Sigmoid colon (tissue), 4 donors: ENCODE data around the gene OR10K1.

Experiments used
- EP300 ChIP-seq, 4 donors: sonication (generic); formaldehyde crosslinking; IDR thresholded peaks; one replicate each; pipeline ENCODE4 v1.6.1; 2017; ENCODE audit warnings: antibody characterized with exemption in 4 of 4
- POLR2A ChIP-seq, 2 donors: fragments of 450-650 bp; IDR thresholded peaks; one replicate each; pipeline ENCODE4 v1.6.1; 2016; ENCODE audit warnings: antibody characterized with exemption in 2 of 2, mild to moderate bottlenecking in 2 of 2, moderate library complexity in 2 of 2
- POLR2AphosphoS5 ChIP-seq, 4 donors: sonication (generic); formaldehyde crosslinking; IDR thresholded peaks; one replicate each; pipeline ENCODE4 v1.6.1; 2017; ENCODE audit warnings: antibody characterized with exemption in 4 of 4
- TF ChIP-seq, protein P1 (sequence below), 4 experiments: fragments of 450-650 bp in 3 of 4; fragments of 200-600 bp in 1 of 4; IDR thresholded peaks; one replicate each; pipeline ENCODE4 v1.5.1; 2016 to 2019; ENCODE audit warnings: antibody characterized with exemption in 4 of 4, mild to moderate bottlenecking in 3 of 4, moderate library complexity in 2 of 4

- no peak for TF ChIP-seq EP300 (IDR thresholded peaks at IDR 0.05)
- TF ChIP-seq, protein P1, sequence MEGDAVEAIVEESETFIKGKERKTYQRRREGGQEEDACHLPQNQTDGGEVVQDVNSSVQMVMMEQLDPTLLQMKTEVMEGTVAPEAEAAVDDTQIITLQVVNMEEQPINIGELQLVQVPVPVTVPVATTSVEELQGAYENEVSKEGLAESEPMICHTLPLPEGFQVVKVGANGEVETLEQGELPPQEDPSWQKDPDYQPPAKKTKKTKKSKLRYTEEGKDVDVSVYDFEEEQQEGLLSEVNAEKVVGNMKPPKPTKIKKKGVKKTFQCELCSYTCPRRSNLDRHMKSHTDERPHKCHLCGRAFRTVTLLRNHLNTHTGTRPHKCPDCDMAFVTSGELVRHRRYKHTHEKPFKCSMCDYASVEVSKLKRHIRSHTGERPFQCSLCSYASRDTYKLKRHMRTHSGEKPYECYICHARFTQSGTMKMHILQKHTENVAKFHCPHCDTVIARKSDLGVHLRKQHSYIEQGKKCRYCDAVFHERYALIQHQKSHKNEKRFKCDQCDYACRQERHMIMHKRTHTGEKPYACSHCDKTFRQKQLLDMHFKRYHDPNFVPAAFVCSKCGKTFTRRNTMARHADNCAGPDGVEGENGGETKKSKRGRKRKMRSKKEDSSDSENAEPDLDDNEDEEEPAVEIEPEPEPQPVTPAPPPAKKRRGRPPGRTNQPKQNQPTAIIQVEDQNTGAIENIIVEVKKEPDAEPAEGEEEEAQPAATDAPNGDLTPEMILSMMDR (IDR thresholded peaks at IDR 0.05): no peak
- no peak for TF ChIP-seq POLR2A (IDR thresholded peaks at IDR 0.05)
- no peak for TF ChIP-seq POLR2AphosphoS5 (IDR thresholded peaks at IDR 0.05)
Measured at GRCh38 chr1:158445376-158445775, 16.3 kb upstream of the OR10K1 start.
